ENCODE results near the gene ZKSCAN7. TPM values are rescaled to one million over a fixed set of nuclear protein-coding genes. Genes with fewer than 3 reads are reported as not detected.
"Not testable (repeated sequence)": the region's sequence is repeated elsewhere in the genome, so short reads cannot be mapped to it uniquely, and the experiment has no call there.

Gene ZKSCAN7
- total RNA-seq, 1 donor from 2014 or later, result 0.79 TPM

DNA sequence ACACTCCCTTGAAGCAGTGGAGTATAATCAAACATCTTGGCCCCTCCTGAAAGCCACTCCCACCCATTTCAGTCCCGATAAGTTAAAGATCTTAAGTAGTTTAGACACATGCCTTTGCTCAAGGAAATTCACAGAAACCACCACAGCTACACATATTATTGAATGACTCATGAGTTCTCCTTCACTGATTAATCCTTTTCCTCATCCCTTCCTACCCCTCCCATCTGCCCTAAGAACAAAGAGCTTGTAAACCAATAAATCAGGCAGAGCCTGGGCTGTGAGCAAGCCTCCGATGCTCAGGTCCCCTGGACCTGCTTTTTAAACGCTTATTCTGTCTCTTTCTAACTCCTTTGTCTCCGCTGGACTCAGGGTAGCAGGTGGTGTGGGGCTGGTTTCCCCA, 20.3 kb upstream of the ZKSCAN7 start:
- H3K36me3 Mint-ChIP-seq (ENCODE audit: low read depth); DNase-seq; H3K9me3 Mint-ChIP-seq; H3K27ac Mint-ChIP-seq; H3K4me1 Mint-ChIP-seq; H3K4me3 Mint-ChIP-seq: not testable (repeated sequence)
- intact Hi-C loops (cut with micrococcal nuclease), result loop anchor here (5.0 kb wide), 1 partner anchor 212 kb away; no protein-coding TSS in a partner anchor
- peaks cover 10% of the 10 kb centered on the region for H3K27me3 Mint-ChIP-seq

DNA sequence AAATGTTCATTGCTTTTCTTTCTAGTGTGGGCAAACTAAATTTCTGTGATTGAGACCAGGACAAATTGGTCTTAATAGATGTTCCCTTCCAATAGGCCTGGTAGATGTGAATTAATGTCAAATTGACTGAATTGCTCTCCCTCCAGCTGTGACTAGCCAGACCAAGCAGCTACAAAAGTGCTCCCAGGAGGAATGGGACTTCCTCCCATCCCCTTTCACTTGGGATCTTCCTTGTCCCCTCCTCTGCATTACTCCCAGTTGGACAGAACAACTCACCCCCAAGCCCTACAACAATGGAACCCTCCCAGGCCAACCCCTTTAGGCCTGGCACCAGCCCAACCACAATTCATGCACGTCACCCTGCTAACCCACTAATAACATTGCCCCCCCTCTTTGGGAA, 19.6 kb upstream of the ZKSCAN7 start:
- intact Hi-C loops (cut with micrococcal nuclease), result no loop called here
- Mint-ChIP-seq H3K27me3 (peaks cover 10% of the 10 kb centered on the region), H3K27ac (no peak overlapping the region), H3K36me3 (ENCODE audit: low read depth) (no peaks in the 10 kb centered on the region), H3K4me3 (no peak overlapping the region), H3K9me3 (no peaks in the 10 kb centered on the region), H3K4me1 (peaks cover 2% of the 10 kb centered on the region)
- no peak for DNase-seq

DNA sequence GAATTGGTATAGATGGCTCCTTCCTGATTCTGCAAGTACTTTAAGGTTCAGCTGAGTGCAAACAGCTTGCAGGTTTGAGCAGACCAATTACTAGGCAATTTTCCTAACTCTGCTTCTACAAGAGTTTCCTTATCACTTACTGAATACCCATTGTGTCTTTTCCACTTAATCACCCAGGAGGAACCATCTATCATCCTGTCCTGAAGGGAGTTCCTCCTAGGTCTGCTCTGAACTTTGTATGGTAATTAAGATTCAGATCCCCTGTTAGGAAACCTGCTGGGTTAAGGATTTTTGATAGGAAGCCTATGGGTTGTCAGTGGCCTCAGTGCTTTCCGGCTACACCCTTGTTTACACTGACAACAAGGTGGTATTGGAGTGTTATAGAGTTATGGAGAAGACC, 10.2 kb upstream of the ZKSCAN7 start:
- H3K9me3 Mint-ChIP-seq; H3K4me1 Mint-ChIP-seq; H3K36me3 Mint-ChIP-seq (ENCODE audit: low read depth); H3K27ac Mint-ChIP-seq; DNase-seq; H3K27me3 Mint-ChIP-seq; H3K4me3 Mint-ChIP-seq; intact Hi-C loops (cut with micrococcal nuclease): not testable (repeated sequence)

DNA sequence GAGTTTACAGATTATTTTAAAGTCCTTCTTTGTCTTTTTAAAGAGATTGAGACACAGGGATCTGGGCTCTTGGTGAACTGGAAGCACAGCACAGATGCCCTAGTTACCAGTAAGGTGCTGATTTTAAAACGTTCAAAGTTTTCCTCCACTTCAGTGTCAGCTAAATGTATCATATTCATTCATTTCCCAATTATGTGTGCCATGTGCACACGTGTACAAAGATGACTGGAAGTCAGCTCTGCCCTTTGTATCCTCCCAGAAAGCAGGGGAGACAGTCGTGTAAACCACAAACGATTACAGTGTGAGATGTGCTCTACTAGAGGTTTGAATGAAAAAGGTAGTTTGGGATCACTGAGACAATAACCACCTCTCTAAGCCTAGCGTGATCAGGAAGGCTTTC, 730 bp downstream of the ZKSCAN7 start:
- Mint-ChIP-seq H3K4me1 (peaks cover 8% of the 10 kb centered on the region), H3K27ac (no peak overlapping the region), H3K9me3 (peaks cover 21% of the 10 kb centered on the region), H3K4me3 (peak overlapping the region; percentile 86), H3K27me3 (no peaks in the 10 kb centered on the region), H3K36me3 (ENCODE audit: low read depth) (peaks cover 8% of the 10 kb centered on the region)
- peak; percentile 55 for DNase-seq
- intact Hi-C loops (cut with micrococcal nuclease), result no loop called here

DNA sequence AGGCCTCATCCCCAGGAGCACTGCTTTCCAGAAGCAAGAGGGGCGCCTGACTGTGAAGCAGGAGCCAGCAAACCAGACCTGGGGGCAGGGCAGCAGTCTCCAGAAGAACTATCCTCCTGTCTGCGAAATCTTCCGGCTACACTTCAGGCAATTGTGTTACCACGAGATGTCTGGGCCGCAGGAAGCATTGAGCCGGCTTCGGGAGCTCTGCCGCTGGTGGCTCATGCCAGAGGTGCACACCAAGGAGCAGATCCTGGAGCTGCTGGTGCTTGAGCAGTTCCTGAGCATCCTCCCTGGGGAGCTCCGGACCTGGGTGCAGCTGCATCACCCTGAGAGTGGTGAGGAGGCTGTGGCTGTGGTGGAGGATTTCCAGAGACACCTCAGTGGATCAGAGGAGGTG, 2.1 kb downstream of the ZKSCAN7 start:
- no peak for DNase-seq
- Mint-ChIP-seq H3K36me3 (ENCODE audit: low read depth) (peaks cover 10% of the 10 kb centered on the region), H3K4me3 (no peak overlapping the region), H3K4me1 (peaks cover 8% of the 10 kb centered on the region), H3K27me3 (no peaks in the 10 kb centered on the region), H3K9me3 (peaks cover 25% of the 10 kb centered on the region), H3K27ac (no peak overlapping the region)
- intact Hi-C loops (cut with micrococcal nuclease), result no loop called here

DNA sequence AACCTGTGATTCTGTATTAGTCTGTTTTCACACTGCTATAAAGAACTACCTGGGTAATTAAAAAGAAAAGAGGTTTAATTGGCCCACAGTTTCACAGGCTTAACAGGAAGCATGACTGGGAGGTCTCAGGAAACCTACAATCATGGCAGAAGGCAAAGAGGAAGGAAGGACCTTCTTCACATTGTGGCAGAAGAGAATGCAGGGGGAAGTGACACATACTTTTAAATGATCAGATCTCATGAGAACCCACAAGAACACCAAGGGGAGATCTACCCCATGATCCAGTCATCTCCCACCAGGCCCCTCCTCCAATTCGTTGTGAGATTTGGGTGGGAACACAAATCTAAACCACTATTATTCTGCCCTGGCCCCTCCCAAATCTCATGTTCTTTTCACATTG, 6.1 kb downstream of the ZKSCAN7 start:
- intact Hi-C loops (cut with micrococcal nuclease), result no loop called here
- Mint-ChIP-seq H3K27ac (no peak overlapping the region), H3K36me3 (ENCODE audit: low read depth) (peaks cover 3% of the 10 kb centered on the region), H3K4me3 (no peak overlapping the region), H3K9me3 (peaks cover 23% of the 10 kb centered on the region), H3K27me3 (no peaks in the 10 kb centered on the region), H3K4me1 (peaks cover under 1% of the 10 kb centered on the region)
- no peak for DNase-seq

DNA sequence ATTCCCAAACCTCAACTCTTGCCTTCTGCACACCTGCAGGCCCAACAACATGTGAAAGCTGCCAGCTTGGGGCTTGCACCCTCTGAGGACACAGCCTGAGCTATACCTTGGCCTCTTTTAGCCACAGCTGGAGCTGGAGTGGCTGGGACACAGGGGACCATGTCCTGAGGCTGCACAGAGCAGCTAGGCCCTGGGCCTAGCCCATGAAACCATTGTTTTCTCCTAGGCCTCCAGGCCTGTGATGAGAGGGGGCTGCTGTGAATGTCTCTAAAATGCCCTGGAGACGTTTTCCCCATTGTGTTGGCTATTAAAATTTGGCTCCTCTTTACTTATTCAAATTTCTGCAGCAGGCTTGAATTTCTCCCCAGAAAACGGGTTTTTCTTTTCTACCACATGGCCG, 7.2 kb downstream of the ZKSCAN7 start:
- H3K27me3 Mint-ChIP-seq, result no peaks in the 10 kb centered on the region
- no peak for DNase-seq
- no peaks in the 10 kb centered on the region for H3K4me1 Mint-ChIP-seq
- intact Hi-C loops (cut with micrococcal nuclease), result no loop called here
- no peak overlapping the region for H3K4me3 Mint-ChIP-seq
- H3K9me3 Mint-ChIP-seq, result peaks cover 27% of the 10 kb centered on the region
- H3K27ac Mint-ChIP-seq, result no peak overlapping the region
- peaks cover 4% of the 10 kb centered on the region for H3K36me3 Mint-ChIP-seq (ENCODE audit: low read depth)

DNA sequence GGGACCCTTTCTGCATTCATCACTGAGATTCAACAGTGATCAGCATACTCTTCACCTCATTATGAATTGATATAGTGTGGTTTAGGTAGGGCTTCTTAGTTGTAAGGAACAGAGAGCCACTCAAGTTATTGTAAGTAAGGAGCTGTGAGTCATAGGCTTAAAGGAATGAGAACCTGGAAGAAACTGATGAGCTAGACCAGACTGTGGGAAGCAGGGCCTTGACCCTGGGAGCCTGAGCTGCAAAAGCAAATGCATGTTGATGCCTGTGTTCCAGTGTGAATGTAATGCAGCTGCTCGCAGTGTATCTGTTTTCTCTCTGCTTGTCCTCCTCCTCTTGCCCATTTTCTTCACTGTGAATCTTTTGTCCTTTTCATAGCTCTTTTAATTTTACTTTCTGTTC, 13.6 kb downstream of the ZKSCAN7 start:
- no peak for DNase-seq
- H3K36me3 Mint-ChIP-seq (ENCODE audit: low read depth), result peaks cover 17% of the 10 kb centered on the region
- H3K27me3 Mint-ChIP-seq, result no peaks in the 10 kb centered on the region
- H3K4me3 Mint-ChIP-seq, result no peak overlapping the region
- intact Hi-C loops (cut with micrococcal nuclease), result no loop called here
- H3K27ac Mint-ChIP-seq, result no peak overlapping the region
- peaks cover 36% of the 10 kb centered on the region for H3K9me3 Mint-ChIP-seq
- no peaks in the 10 kb centered on the region for H3K4me1 Mint-ChIP-seq

DNA sequence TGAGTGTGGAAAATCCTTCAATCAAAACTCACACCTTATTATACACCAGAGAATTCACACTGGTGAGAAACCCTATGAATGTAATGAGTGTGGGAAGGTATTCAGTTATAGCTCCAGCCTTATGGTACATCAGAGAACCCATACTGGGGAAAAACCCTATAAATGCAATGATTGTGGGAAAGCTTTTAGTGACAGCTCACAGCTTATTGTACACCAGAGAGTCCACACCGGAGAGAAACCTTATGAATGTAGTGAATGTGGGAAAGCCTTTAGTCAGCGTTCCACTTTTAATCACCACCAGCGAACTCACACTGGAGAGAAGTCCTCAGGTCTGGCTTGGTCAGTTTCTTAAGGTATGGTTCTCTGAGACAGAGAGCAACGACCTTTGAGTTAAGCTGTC, 16.0 kb downstream of the ZKSCAN7 start:
- H3K36me3 Mint-ChIP-seq (ENCODE audit: low read depth), result peaks cover 17% of the 10 kb centered on the region

DNA sequence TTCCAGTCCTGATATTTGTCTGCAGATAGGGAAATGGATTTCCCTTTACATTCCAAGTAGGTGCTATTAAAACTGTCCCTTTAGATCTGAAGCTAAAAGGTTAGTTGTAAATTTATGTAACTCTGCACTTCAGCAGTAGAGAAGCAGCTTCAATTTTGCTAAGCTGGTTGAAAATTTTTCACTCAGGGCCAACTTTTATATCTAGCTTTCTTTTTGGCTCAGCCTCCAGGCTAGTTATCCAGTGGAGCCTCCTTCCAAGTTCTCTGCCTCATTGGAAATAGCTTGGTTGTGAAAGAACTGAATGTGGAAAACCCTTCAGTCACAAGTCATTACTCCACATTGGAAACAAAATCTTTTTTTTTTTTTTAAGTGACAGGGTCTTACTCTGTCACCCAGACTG, 21.6 kb downstream of the ZKSCAN7 start:
- Mint-ChIP-seq H3K9me3 (peaks cover 8% of the 10 kb centered on the region), H3K27ac (no peak overlapping the region), H3K27me3 (no peaks in the 10 kb centered on the region), H3K36me3 (ENCODE audit: low read depth) (peaks cover 2% of the 10 kb centered on the region), H3K4me3 (no peak overlapping the region), H3K4me1 (no peaks in the 10 kb centered on the region)
- DNase-seq, result no peak
- intact Hi-C loops (cut with micrococcal nuclease), result no loop called here

More for the DNA sequence above, 16.0 kb downstream of the ZKSCAN7 start:
- peaks cover 32% of the 10 kb centered on the region for H3K9me3 Mint-ChIP-seq
- DNase-seq, result no peak
- no peak overlapping the region for H3K27ac Mint-ChIP-seq
- no peak overlapping the region for H3K4me3 Mint-ChIP-seq
- no peaks in the 10 kb centered on the region for H3K27me3 Mint-ChIP-seq
- no peaks in the 10 kb centered on the region for H3K4me1 Mint-ChIP-seq
- intact Hi-C loops (cut with micrococcal nuclease), result no loop called here

DNA sequence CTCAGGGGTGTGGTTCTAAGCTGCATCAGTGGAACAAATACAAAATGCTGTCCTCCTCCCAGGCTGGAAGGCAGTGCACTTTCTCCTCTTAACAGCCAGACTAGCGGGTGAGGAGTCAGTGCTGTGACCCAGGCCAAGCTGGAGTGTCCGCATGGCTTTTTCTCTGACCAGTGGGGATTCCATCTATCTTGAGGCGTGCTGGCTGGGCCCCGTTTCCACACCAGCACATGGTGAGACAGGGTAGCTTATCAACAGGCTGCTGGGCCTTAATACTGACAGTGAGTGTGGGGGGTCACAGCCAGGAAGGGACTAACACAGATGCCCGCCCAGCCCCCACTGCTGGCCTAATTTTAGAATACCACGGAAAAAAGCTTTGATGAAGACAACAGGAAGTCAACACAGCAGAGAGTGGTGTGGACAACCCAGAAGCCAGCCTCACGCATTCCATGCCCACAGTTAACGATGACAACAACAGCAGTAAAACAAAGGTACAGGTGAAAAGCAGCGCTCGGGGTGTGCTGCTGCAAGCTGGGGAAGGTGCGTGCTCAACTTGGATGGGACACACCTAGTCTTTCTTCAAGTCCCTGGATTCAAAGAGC, 22.5 kb downstream of the ZKSCAN7 start:
- H3K9me3 Mint-ChIP-seq, result peaks cover 15% of the 10 kb centered on the region
- H3K4me1 Mint-ChIP-seq; intact Hi-C loops (cut with micrococcal nuclease); H3K27me3 Mint-ChIP-seq; H3K36me3 Mint-ChIP-seq (ENCODE audit: low read depth); DNase-seq; H3K27ac Mint-ChIP-seq; H3K4me3 Mint-ChIP-seq: not testable (repeated sequence)

DNA sequence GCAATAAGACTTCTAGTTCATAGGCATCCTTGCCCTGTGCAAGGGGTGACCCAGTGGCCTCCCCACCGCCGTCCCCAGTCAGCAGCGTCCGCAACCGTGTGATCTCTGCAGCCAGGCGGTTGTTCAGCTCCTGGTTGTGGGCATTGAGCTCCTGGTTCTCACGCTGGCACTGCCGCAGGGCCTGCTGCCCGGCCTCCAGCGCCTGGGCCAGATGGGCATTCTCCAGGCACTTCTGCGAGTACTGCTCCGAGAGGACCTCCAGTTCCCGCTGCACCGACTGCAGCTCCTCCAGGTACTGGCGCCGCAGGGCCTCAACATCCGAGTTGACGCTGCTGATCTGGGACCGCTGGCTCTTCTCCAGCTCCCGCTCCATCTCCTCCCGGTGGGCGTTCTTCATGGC, 23.3 kb downstream of the ZKSCAN7 start:
- H3K27ac Mint-ChIP-seq; intact Hi-C loops (cut with micrococcal nuclease); H3K36me3 Mint-ChIP-seq (ENCODE audit: low read depth); H3K4me3 Mint-ChIP-seq; H3K27me3 Mint-ChIP-seq; H3K4me1 Mint-ChIP-seq; DNase-seq: not testable (repeated sequence)
- H3K9me3 Mint-ChIP-seq, result peaks cover 14% of the 10 kb centered on the region

DNA sequence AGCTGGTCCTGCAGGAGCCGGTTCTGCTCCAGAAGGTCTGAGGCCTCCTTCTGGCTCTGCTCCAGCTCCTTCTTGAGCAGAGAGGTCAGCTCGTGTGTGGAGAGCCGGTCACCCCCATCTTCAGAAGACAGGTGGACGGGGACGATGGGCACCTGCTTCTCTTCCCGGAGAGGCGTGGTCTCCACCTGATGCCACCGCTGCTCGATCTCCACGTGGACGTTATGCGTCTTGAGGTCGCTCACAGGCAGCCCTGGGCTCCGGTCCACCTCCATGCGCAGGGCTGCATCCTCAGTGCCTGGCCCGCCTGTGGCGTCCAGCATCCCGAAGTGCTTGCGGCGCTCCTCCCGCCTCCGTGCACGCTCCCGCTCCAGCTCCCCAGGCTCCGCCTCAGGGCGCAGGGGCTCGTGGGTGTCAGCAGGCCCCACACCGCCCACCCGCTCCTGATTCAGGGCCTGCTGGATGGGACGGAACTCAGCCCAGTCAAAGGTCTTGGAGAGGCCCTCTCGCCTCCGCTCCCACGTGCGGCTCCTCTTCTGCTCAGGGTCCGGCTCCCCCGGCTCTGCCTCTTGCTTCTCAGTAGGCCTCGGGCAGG, 24.0 kb downstream of the ZKSCAN7 start:
- H3K36me3 Mint-ChIP-seq (ENCODE audit: low read depth); intact Hi-C loops (cut with micrococcal nuclease); DNase-seq: not testable (repeated sequence)

DNA sequence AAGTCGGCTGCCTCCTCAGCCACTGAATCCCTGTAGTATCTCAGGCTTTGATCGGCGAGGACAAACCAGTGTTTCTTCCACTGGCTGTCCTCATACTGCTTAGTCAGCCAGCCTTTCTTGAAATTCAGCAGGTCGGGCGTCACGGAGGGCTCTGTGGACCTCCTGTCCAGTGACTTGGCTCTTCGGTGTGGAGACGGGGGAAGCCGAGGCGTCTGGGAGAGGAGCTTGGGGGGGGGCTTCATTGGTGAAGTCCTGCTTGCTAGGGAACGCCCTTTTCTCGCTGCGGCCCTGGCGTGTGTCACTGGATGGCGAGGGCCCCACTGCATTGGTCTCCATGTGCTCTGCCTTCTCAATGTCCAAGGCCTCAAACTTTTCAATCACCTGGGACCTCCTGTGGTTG, 24.8 kb downstream of the ZKSCAN7 start:
- H3K4me3 Mint-ChIP-seq; H3K4me1 Mint-ChIP-seq; DNase-seq; H3K27me3 Mint-ChIP-seq; H3K27ac Mint-ChIP-seq; intact Hi-C loops (cut with micrococcal nuclease); H3K36me3 Mint-ChIP-seq (ENCODE audit: low read depth): not testable (repeated sequence)
- peaks cover 22% of the 10 kb centered on the region for H3K9me3 Mint-ChIP-seq

More for the DNA sequence above, 24.0 kb downstream of the ZKSCAN7 start:
- H3K27me3 Mint-ChIP-seq, H3K4me3 Mint-ChIP-seq, H3K27ac Mint-ChIP-seq, H3K4me1 Mint-ChIP-seq: not testable (repeated sequence)
- peaks cover 21% of the 10 kb centered on the region for H3K9me3 Mint-ChIP-seq

DNA sequence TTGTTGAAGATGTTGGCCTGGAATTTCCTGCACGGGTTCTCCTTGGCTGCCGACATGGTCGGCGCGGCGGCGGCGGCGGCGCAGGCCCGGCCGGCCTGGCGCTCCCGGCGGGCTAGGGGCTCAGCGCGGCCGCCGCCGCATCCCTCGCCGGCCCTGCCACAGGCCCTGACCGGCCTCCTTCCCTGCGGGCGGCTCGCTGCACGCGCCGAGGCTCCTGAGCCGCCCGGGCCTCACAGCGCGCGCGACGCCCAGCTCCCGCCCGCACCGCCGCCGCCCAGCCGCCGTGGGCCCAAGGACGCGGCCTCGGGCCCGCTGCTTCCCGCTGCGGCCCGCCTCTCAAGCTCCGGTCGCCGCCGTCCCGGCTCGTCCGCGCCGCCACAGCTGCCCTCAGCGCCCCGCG, 26.0 kb downstream of the ZKSCAN7 start:
- H3K4me1 Mint-ChIP-seq; H3K4me3 Mint-ChIP-seq; intact Hi-C loops (cut with micrococcal nuclease); H3K36me3 Mint-ChIP-seq (ENCODE audit: low read depth); DNase-seq; H3K27ac Mint-ChIP-seq: not testable (repeated sequence)
- Mint-ChIP-seq H3K27me3 (peaks cover 13% of the 10 kb centered on the region), H3K9me3 (peaks cover 30% of the 10 kb centered on the region)

Data from activated CD4-positive, alpha-beta T cell treated with anti-CD3 and anti-CD28 coated beads, Interleukin-2, amount 10 ng/mL, durations not matched to agents 24 days and 14 days (primary cell).